A549 (cell line): ENCODE results near the gene TSPAN8. TPM values are rescaled to one million over a fixed set of nuclear protein-coding genes. Genes with fewer than 3 reads are reported as not detected.

Experiments
- ATAC-seq, 2 experiments: fragments of 200-7000 bp in 1 of 2; fragments of >200 bp in 1 of 2; cut with Nextera tagmentation in 1 of 2; cut with Tn5 transposase in 1 of 2; 3 replicates each; pipeline versions ENCODE4 v1.8.0 to v1.9.1; 2018 to 2020; ENCODE audit warnings: mild to moderate bottlenecking in 1 of 2, moderate library complexity in 1 of 2
- CTCF ChIA-PET: fragments of 300-600 bp; sonication (Branson Sonifier 250); formaldehyde crosslinking; extraction: SDS; loops from one replicate; lab custom pipeline; 2021; ENCODE audit warnings: antibody characterized with exemption, inconsistent platforms; lab: Yijun Ruan, JAX
- POLR2A ChIA-PET: fragments of 350-600 bp; formaldehyde crosslinking; extraction: SDS; loops from one replicate; lab custom pipeline; 2021; ENCODE audit warnings: antibody characterized with exemption, inconsistent platforms; lab: Yijun Ruan, JAX
- DNase-seq, 2 experiments: peaks; one replicate each; pipeline versions ENCODE4 v3.0.0 to v3.0.0-alpha.2; 2011 to 2016; ENCODE audit warnings: low read depth in 1 of 2, low spot score in 1 of 2
- FAIRE-seq: peaks from 2 replicates; lab custom pipeline; 2011; peaks lifted over from hg19 to GRCh38; lab: Jason Lieb, UNC
- H3K27ac ChIP-seq, 2 experiments: fragments of >200 bp; sonication (Bioruptor Twin); formaldehyde crosslinking; 3 replicates each; pipeline ENCODE4 v1.5.1; 2016 to 2017
- H3K4me1 ChIP-seq: fragments of >200 bp; sonication (Bioruptor Twin); formaldehyde crosslinking; 3 replicates; pipeline ENCODE4 v1.6.1; 2016
- H3K4me2 ChIP-seq: fragments of >200 bp; sonication (Bioruptor Twin); formaldehyde crosslinking; 3 replicates; pipeline ENCODE4 v1.6.1; 2016
- H3K4me3 ChIP-seq: fragments of >200 bp; sonication (Bioruptor Twin); formaldehyde crosslinking; 3 replicates; pipeline ENCODE4 v1.5.1; 2016
- H3K9me3 ChIP-seq: fragments of >200 bp; sonication (Bioruptor Twin); formaldehyde crosslinking; 3 replicates; pipeline ENCODE4 v1.6.1; 2016
- BCL3 ChIP-seq: fragments of >200 bp; sonication (Bioruptor Twin); formaldehyde crosslinking; IDR thresholded peaks from 3 replicates; pipeline ENCODE4 v1.6.1; 2016
- BHLHE40 ChIP-seq: IDR thresholded peaks from 2 replicates; pipeline ENCODE4 v1.6.1; 2012; ENCODE audit warnings: low read depth, low read length, inconsistent platforms
- CHD2 ChIP-seq: fragments of 150-350 bp; IDR thresholded peaks from 2 replicates; pipeline ENCODE4 v1.6.1; 2014; ENCODE audit warnings: low read length; ENCODE audit not compliant: partially characterized antibody
- E2F6 ChIP-seq: IDR thresholded peaks from 2 replicates; pipeline ENCODE4 v1.6.1; 2012; ENCODE audit warnings: low read depth, borderline replicate concordance
- EHF ChIP-seq: fragments of 250-450 bp; sonication (Bioruptor Pico); IDR thresholded peaks from 2 replicates; pipeline ENCODE4 v1.5.0; 2020; ENCODE audit warnings: mild to moderate bottlenecking
- EHMT2 ChIP-seq: fragments of 200-600 bp; sonication (generic); IDR thresholded peaks from 2 replicates; pipeline ENCODE4 v1.6.1; 2016; ENCODE audit warnings: antibody characterized with exemption, low read depth, mild to moderate bottlenecking, moderate library complexity
- EP300 ChIP-seq, 2 experiments: fragments of >200 bp; sonication (Bioruptor Twin); formaldehyde crosslinking; IDR thresholded peaks; 2 replicates in 1 of 2; 3 replicates in 1 of 2; pipeline ENCODE4 v1.6.1; 2016 to 2017
- FOSB ChIP-seq: fragments of 250-450 bp; sonication (Bioruptor Pico); IDR thresholded peaks from 2 replicates; pipeline ENCODE4 v1.5.0; 2020; ENCODE audit warnings: mild to moderate bottlenecking, moderate library complexity
- FOSL2 ChIP-seq, 2 experiments: fragments of 450-650 bp in 1 of 2; fragments of >200 bp in 1 of 2; sonication (Bioruptor Twin) in 1 of 2; formaldehyde crosslinking; IDR thresholded peaks; 2 replicates each; pipeline versions ENCODE4 v1.5.0 to v1.6.1; 2016 to 2020; ENCODE audit warnings: mild to moderate bottlenecking in 1 of 2, moderate library complexity in 1 of 2
- HDAC2 ChIP-seq: fragments of 200-600 bp; sonication (generic); IDR thresholded peaks from 2 replicates; pipeline ENCODE4 v1.6.1; 2016
- HMGXB4 ChIP-seq: fragments of 250-450 bp; sonication (Bioruptor Pico); IDR thresholded peaks from 2 replicates; pipeline ENCODE4 v1.5.0; 2021; ENCODE audit warnings: mild to moderate bottlenecking, moderate library complexity, borderline replicate concordance
- HOXA7 ChIP-seq: fragments of 250-450 bp; sonication (Bioruptor Pico); IDR thresholded peaks from 2 replicates; pipeline ENCODE4 v1.5.0; 2020; ENCODE audit warnings: mild to moderate bottlenecking, moderate library complexity
- MAFK ChIP-seq: fragments of 450-650 bp; IDR thresholded peaks from 2 replicates; pipeline ENCODE4 v1.6.1; 2014; ENCODE audit not compliant: partially characterized antibody
- MAZ ChIP-seq: fragments of 150-350 bp; IDR thresholded peaks from 2 replicates; pipeline ENCODE4 v1.6.1; 2014; ENCODE audit warnings: antibody characterized with exemption, low read depth, low read length, borderline replicate concordance
- MYC ChIP-seq: IDR thresholded peaks from 2 replicates; pipeline ENCODE4 v1.6.1; 2012; ENCODE audit warnings: mild to moderate bottlenecking, inconsistent platforms, low read length, improper control_type of control experiment, borderline replicate concordance
- PBX3 ChIP-seq: IDR thresholded peaks from 2 replicates; pipeline ENCODE4 v1.6.1; 2012
- PHF8 ChIP-seq: fragments of 200-600 bp; sonication (generic); IDR thresholded peaks from 2 replicates; pipeline ENCODE4 v1.6.1; 2016; ENCODE audit warnings: low read depth, mild to moderate bottlenecking, antibody characterized with exemption, moderate library complexity, borderline replicate concordance
- POLR2A ChIP-seq: IDR thresholded peaks from 2 replicates; pipeline ENCODE4 v1.6.1; 2012; ENCODE audit warnings: mild to moderate bottlenecking, low read length
- REST ChIP-seq: fragments of 200-600 bp; sonication (generic); IDR thresholded peaks from 2 replicates; pipeline ENCODE4 v1.6.1; 2016; ENCODE audit warnings: antibody characterized with exemption, mild to moderate bottlenecking, moderate library complexity
- SMC3 ChIP-seq: fragments of >200 bp; sonication (Bioruptor Twin); formaldehyde crosslinking; IDR thresholded peaks from 3 replicates; pipeline ENCODE4 v1.6.1; 2018; ENCODE audit warnings: inconsistent platforms
- TP53 ChIP-seq: fragments of 250-450 bp; sonication (Bioruptor Pico); IDR thresholded peaks from 2 replicates; pipeline ENCODE4 v1.5.0; 2021; ENCODE audit warnings: mild to moderate bottlenecking, moderate library complexity
- USF2 ChIP-seq: fragments of 450-650 bp; IDR thresholded peaks from 2 replicates; pipeline ENCODE4 v1.6.1; 2014; ENCODE audit warnings: antibody characterized with exemption
- ZC3H11A ChIP-seq: fragments of 450-650 bp; IDR thresholded peaks from 2 replicates; pipeline ENCODE4 v1.6.1; 2014; ENCODE audit warnings: antibody characterized with exemption, mild to moderate bottlenecking
- ZFP36 ChIP-seq: fragments of 450-650 bp; IDR thresholded peaks from 2 replicates; pipeline ENCODE4 v1.6.1; 2014; ENCODE audit warnings: borderline replicate concordance; ENCODE audit not compliant: partially characterized antibody
- WGBS: methylation state at CpG from one replicate; pipeline ENCODE4 v1.1.6; 2017; ENCODE audit errors: missing lambda C conversion rate; 5-methylcytosine and 5-hydroxymethylcytosine counted together
- polyA plus RNA-seq, 4 experiments: library from polyadenylated mRNA; depleted of rRNA in 3 of 4; stranded (reverse); fragments of >200 nt; fragmentation: RNase III in 1 of 4; extraction: RNeasy Plus Mini Kit Qiagen cat#74134 plus additional on column Dnase treatment in 1 of 4; gene quantifications; 2 replicates in 3 of 4; 3 replicates in 1 of 4; pipeline ENCODE4 v1.2.3, GENCODE V29; 2011 to 2017

The TSPAN8 gene
- polyA plus RNA-seq, 2 of the 4 experiments (the other 2 are of a cell fraction), result 0.16 TPM; not detected in 1

- 0% methylated on average over 3 of the region's 3 CpGs for WGBS
- no peak for TF ChIP-seq BCL3
- no peak for TF ChIP-seq MYC
- TF ChIP-seq USF2, result no peak
- TF ChIP-seq CHD2, result no peak
- no peak for TF ChIP-seq HMGXB4 (CRISPR knock-in tag)
- no peak for TF ChIP-seq HDAC2
- TF ChIP-seq ZFP36, result no peak
- TF ChIP-seq E2F6, result no peak
- TF ChIP-seq SMC3, result no peak
- TF ChIP-seq PHF8, result no peak
- no peak for TF ChIP-seq FOSL2 (IDR thresholded peaks at IDR 0.05)
- TF ChIP-seq FOSL2 (CRISPR knock-in tag; IDR thresholded peaks at IDR 0.05), result no peak
- TF ChIP-seq BHLHE40, result no peak
- no peak for TF ChIP-seq PBX3
- no peak for TF ChIP-seq MAFK
- TF ChIP-seq, all 56 proteins: peak for 0
- Histone ChIP-seq H3K4me1 (no peaks in the 10 kb centered on the region), H3K4me2 (no peak overlapping the region), H3K27ac (no peak overlapping the region), H3K4me3 (no peak overlapping the region), H3K9me3 (no peaks in the 10 kb centered on the region)
- ChIA-PET POLR2A (no interaction called here), CTCF (no interaction called here)
- ATAC-seq (no peak), DNase-seq (no peak), FAIRE-seq (no peak)
Observed at GRCh38 chr12:71187379-71187778, 29.6 kb upstream of the TSPAN8 start.

GRCh38 chr12:71186571-71187288, 28.9 kb upstream of the TSPAN8 start:
- ChIA-PET POLR2A (no interaction called here), CTCF (no interaction called here)
- H3K27ac ChIP-seq, result no peak overlapping the region
- H3K9me3 ChIP-seq, result no peaks in the 10 kb centered on the region
- WGBS, result 9% methylated on average over 5 of the region's 5 CpGs
- no peak for DNase-seq
- no peaks in the 10 kb centered on the region for H3K4me1 ChIP-seq
- TF ChIP-seq HOXA7 (CRISPR knock-in tag), result no peak
- no peak for TF ChIP-seq MAFK
- TF ChIP-seq ZC3H11A, result no peak
- TF ChIP-seq EHF, result no peak
- no peak for TF ChIP-seq TP53
- no peak for TF ChIP-seq MAZ
- TF ChIP-seq USF2, result no peak
- no peak for TF ChIP-seq EP300 (IDR thresholded peaks at IDR 0.05)
- no peak for TF ChIP-seq EHMT2
- no peak for TF ChIP-seq BHLHE40
- no peak for TF ChIP-seq POLR2A
- TF ChIP-seq FOSB (CRISPR knock-in tag), result no peak
- TF ChIP-seq REST, result no peak
- FAIRE-seq, result no peak
- H3K4me2 ChIP-seq, result no peak overlapping the region
- ATAC-seq, result no peak
- no peak overlapping the region for H3K4me3 ChIP-seq
